GM18498 (cell line): ENCODE measurements around the gene RAPGEF2.

ENCODE experiments used
- ATAC-seq: cut with Tn5 transposase; IDR thresholded peaks from one replicate; pipeline ENCODE4 v1.9.1; 2021; ENCODE audit warnings: mild to moderate bottlenecking, moderate library complexity; ENCODE audit not compliant: unreplicated experiment

RAPGEF2 gene

DNA sequence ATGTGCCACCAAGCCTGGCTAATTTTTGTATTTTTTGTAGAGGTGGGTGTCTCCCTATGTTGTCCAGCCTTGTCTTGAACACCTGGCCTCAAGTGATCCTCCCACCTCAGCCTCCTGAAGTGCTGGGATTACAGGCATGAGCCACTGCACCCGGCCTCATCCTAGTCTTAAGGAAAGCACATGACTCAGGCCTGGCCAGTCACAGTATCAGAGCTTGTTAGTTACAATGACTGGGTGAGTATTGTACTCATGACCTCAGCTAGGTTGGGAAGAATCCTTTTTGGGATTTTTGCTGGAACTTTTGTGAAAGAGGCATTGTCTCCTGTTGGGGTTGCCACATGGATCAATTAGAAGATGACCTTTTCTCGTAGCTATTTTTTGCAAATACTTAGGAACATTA, 292.8 kb downstream of the RAPGEF2 start:
- no peak for ATAC-seq

DNA sequence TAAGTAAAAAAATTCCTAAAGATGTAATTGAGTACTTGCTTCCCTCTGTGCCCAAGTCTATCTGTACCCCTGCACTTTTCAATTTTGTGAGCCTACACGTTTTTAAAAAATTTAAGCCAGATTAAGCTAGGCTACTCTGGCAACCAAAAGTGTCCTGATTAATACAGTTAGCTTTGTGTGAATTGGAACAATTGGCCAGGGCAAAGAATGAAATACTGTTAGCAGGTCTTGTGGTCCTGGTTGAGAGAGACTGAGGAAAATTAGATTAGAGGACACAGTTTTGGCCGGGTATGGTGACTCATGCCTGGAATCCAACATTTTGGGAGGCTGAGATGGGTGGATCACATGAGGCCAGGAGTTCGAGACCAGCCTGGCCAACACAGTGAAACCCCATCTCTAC, 293.3 kb downstream of the RAPGEF2 start:
- no peak for ATAC-seq

DNA sequence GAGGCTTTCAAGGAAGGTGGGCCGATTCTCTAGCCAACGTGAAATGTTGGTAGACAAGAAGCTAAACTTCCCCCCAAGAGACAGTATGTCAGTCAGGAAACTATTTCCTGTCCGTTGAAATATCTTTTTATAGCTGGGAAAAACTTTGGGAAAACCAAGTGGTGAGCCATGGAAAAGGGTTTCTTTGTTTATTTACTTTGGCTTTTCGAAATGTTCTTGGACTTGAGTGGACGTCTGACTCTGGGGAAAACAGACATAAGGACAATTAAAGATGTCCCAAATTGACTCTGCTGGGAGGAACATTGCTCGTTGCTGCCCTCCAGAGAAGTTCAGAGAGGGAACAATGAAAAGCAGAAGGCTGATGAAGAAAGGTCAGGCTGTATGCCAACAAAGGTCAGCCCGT, 295.4 kb downstream of the RAPGEF2 start:
- ATAC-seq: no peak

DNA sequence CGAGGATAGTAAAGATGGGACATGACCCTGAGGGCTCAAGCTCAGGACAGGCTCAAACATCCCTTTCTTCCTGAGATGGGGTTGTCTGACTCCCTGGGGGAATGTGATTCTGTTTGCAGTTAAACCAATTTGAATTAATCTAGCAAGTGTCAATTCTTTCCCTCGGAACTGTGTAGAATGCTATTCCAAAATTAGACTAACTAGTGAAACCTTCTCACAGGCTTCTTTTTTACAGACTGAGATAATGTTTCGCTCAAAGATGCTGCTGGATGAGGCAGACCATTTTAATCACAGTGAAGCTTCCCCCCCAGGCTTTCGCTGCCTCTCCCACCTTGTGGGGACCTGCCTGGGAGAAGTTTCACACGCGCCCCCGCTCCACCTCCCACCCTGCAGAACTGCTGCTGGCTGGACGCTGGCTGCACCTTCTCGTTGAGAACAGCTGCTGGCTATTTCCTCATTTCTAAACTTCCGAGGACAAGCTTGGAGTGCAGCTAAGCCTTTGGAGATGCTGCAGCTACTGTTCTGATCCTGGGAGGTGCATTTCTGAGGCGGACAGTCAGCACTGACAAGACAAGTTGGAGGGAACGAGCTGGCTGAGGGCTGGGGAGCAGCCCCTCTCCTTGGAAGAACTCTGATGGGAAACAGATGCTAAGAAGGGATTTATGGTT, 297.8 kb downstream of the RAPGEF2 start:
- ATAC-seq: no peak

DNA sequence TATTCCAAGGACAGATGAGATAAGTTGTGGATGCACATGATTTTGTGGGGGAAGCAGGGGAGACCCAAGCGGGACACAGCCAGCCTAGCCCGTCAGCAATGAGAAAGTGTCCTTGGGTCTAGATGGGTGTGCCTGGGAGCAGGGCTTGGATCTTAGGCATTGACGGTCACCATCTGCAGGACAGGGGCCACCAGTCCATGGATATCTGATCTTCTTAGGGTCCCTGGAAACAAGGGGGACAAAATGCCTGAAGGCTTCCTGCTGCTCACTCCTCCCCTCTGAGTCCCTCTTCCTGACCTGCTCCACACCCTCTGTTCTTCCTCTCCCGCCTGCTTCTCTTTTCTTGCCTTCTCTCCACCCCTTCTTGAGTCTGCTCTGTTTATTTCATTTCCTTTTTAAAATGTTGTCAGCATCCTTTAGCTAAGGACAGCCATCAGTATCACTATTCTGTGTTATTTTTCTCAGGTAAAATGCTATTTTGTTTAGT, 298.4 kb downstream of the RAPGEF2 start:
- no peak for ATAC-seq

DNA sequence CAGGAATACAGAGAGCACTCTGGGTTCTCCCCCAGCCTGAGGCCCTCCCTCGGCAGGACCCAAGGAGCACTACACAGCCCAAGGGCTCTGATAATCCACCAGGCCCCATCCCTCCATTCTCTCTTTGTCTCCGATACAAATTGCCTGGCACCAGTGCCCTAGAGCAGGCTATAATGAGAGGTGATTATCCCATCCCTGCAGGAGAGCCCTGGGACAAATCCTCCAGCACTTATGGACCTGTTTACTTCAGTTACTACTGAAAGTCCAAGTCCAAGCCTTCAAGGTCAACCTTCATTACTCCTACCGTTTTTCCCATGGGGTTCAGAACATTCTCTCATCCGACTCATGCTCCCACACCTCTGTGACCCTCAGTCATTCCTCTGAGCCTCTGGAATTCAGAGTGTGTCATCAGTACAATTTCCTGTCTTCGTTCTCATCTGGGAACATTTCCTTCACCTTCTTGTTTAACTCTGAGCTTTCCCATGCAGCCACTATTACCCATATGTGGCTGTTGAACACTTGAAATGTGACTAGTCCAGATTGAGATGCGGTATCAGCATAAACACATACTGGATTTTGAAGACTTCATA, 299.0 kb downstream of the RAPGEF2 start:
- no peak for ATAC-seq
